HEK293 (cell line): ENCODE results near the gene DPYD.

ENCODE experiments used
- CTCF ChIA-PET: fragments of 350-600 bp; formaldehyde crosslinking; extraction: SDS; loops from one replicate; lab custom pipeline; 2021; ENCODE audit warnings: antibody characterized with exemption; lab: Yijun Ruan, JAX
- POLR2A ChIA-PET: fragments of 300-600 bp; formaldehyde crosslinking; extraction: SDS; loops from one replicate; lab custom pipeline; 2020; ENCODE audit warnings: antibody characterized with exemption, inconsistent platforms; lab: Yijun Ruan, JAX
- H3K27ac ChIP-seq: fragments of 200-500 bp; sonication (Bioruptor generic); 2 replicates; pipeline ENCODE4 v1.5.1; 2014; ENCODE audit warnings: low read depth, low read length, control low read depth, inconsistent platforms; ENCODE audit errors: extremely low read depth
- H3K36me3 ChIP-seq, 2 experiments: fragments of 200-500 bp in 1 of 2; sonication (Bioruptor generic) in 1 of 2; 1 replicate in 1 of 2; 2 replicates in 1 of 2; pipeline ENCODE4 v1.5.1; 2014 to 2017; ENCODE audit warnings: inconsistent platforms in 2 of 2, low read length in 2 of 2; ENCODE audit not compliant: control insufficient read depth in 2 of 2, insufficient read depth in 1 of 2
- H3K4me1 ChIP-seq: fragments of 200-500 bp; sonication (Bioruptor generic); 2 replicates; pipeline ENCODE4 v1.5.1; 2014; ENCODE audit warnings: mild to moderate bottlenecking, low read length, inconsistent platforms; ENCODE audit not compliant: control insufficient read depth, insufficient read depth
- H3K4me3 ChIP-seq: 2 replicates; pipeline ENCODE4 v1.5.1; 2011; ENCODE audit warnings: low read depth, mild to moderate bottlenecking, control low read depth, low read length, moderate library complexity
- H3K9me3 ChIP-seq: fragments of 200-500 bp; sonication (Bioruptor generic); 2 replicates; pipeline ENCODE4 v1.5.1; 2014; ENCODE audit warnings: low read depth, low read length, inconsistent platforms; ENCODE audit not compliant: control insufficient read depth, insufficient read depth
- GFI1B ChIP-seq: fragments of 450-650 bp; formaldehyde crosslinking; IDR thresholded peaks from 2 replicates; pipeline ENCODE4 v1.5.1; 2016; ENCODE audit warnings: missing biosample characterization, missing genetic modification characterization
- GLIS2 ChIP-seq: fragments of 450-650 bp; formaldehyde crosslinking; IDR thresholded peaks from 2 replicates; pipeline ENCODE4 v1.5.1; 2016; ENCODE audit warnings: missing biosample characterization, missing genetic modification characterization
- HOXD13 ChIP-seq: sonication (generic); formaldehyde crosslinking; IDR thresholded peaks from 2 replicates; pipeline ENCODE4 v1.8.0; 2022; ENCODE audit warnings: missing genetic modification reagents, borderline replicate concordance
- MYNN ChIP-seq: fragments of 450-650 bp; formaldehyde crosslinking; IDR thresholded peaks from 2 replicates; pipeline ENCODE4 v1.5.1; 2016; ENCODE audit warnings: missing biosample characterization, missing genetic modification characterization, borderline replicate concordance
- OSR2 ChIP-seq: fragments of 450-650 bp; formaldehyde crosslinking; IDR thresholded peaks from 2 replicates; pipeline ENCODE4 v1.5.1; 2016; ENCODE audit warnings: missing biosample characterization, missing genetic modification characterization
- SALL2 ChIP-seq: fragments of 450-650 bp; formaldehyde crosslinking; IDR thresholded peaks from 2 replicates; pipeline ENCODE4 v1.5.0; 2017; ENCODE audit warnings: missing biosample characterization, mild to moderate bottlenecking, missing genetic modification characterization, borderline replicate concordance
- SCRT2 ChIP-seq: fragments of 450-650 bp; formaldehyde crosslinking; IDR thresholded peaks from 2 replicates; pipeline ENCODE4 v1.5.1; 2016; ENCODE audit warnings: missing biosample characterization, missing genetic modification characterization
- SP3 ChIP-seq: fragments of 450-650 bp; formaldehyde crosslinking; IDR thresholded peaks from 2 replicates; pipeline ENCODE4 v1.5.1; 2016; ENCODE audit warnings: missing biosample characterization, missing genetic modification characterization
- TRIM28 ChIP-seq: IDR thresholded peaks from 2 replicates; pipeline ENCODE4 v1.6.1; 2011; ENCODE audit warnings: low read length, control low read depth, borderline replicate concordance
- ZBTB1 ChIP-seq: fragments of 450-650 bp; formaldehyde crosslinking; IDR thresholded peaks from 2 replicates; pipeline ENCODE4 v1.5.1; 2016; ENCODE audit warnings: missing biosample characterization, missing genetic modification characterization
- ZBTB20 ChIP-seq: fragments of 450-650 bp; formaldehyde crosslinking; IDR thresholded peaks from 2 replicates; pipeline ENCODE4 v1.5.1; 2016; ENCODE audit warnings: missing biosample characterization, missing genetic modification characterization
- ZFHX2 ChIP-seq: fragments of 450-650 bp; formaldehyde crosslinking; conservative IDR thresholded peaks from 2 replicates; pipeline ENCODE4 v1.5.1; 2016; ENCODE audit warnings: missing biosample characterization, missing genetic modification characterization
- ZNF10 ChIP-seq: fragments of 450-650 bp; formaldehyde crosslinking; IDR thresholded peaks from 2 replicates; pipeline ENCODE4 v1.5.1; 2017; ENCODE audit warnings: missing biosample characterization, missing genetic modification characterization
- ZNF132 ChIP-seq: fragments of 450-650 bp; formaldehyde crosslinking; IDR thresholded peaks from 2 replicates; pipeline ENCODE4 v1.5.1; 2017; ENCODE audit warnings: missing biosample characterization, missing genetic modification characterization, borderline replicate concordance
- ZNF16 ChIP-seq: fragments of 450-650 bp; formaldehyde crosslinking; IDR thresholded peaks from 2 replicates; pipeline ENCODE4 v1.5.1; 2016; ENCODE audit warnings: low read depth, missing biosample characterization, missing genetic modification characterization
- ZNF223 ChIP-seq: fragments of 450-650 bp; formaldehyde crosslinking; IDR thresholded peaks from 2 replicates; pipeline ENCODE4 v1.5.1; 2016; ENCODE audit warnings: missing biosample characterization, missing genetic modification characterization
- ZNF248 ChIP-seq: fragments of 450-650 bp; formaldehyde crosslinking; IDR thresholded peaks from 2 replicates; pipeline ENCODE4 v1.5.1; 2017; ENCODE audit warnings: missing biosample characterization, missing genetic modification characterization
- ZNF777 ChIP-seq: fragments of 450-650 bp; formaldehyde crosslinking; IDR thresholded peaks from 2 replicates; pipeline ENCODE4 v1.5.1; 2017; ENCODE audit warnings: missing biosample characterization, missing genetic modification characterization, borderline replicate concordance
- TF ChIP-seq, protein P1 (sequence below): fragments of 450-650 bp; formaldehyde crosslinking; IDR thresholded peaks from 2 replicates; pipeline ENCODE4 v1.5.1; 2016; ENCODE audit warnings: missing biosample characterization, missing genetic modification characterization
- TF ChIP-seq, protein P2 (sequence below): fragments of 450-650 bp; IDR thresholded peaks from 2 replicates; pipeline ENCODE4 v1.5.1; 2018; ENCODE audit warnings: missing biosample characterization, mild to moderate bottlenecking, missing genetic modification characterization
- TF ChIP-seq, protein P3 (sequence below): fragments of 450-650 bp; IDR thresholded peaks from 2 replicates; pipeline ENCODE4 v1.5.1; 2018; ENCODE audit warnings: missing biosample characterization, missing genetic modification characterization
- TF ChIP-seq, protein P4 (sequence below): fragments of 450-650 bp; formaldehyde crosslinking; IDR thresholded peaks from 2 replicates; pipeline ENCODE4 v1.5.1; 2016; ENCODE audit warnings: missing biosample characterization, missing genetic modification characterization, borderline replicate concordance
- TF ChIP-seq, protein P5 (sequence below): fragments of 450-650 bp; formaldehyde crosslinking; IDR thresholded peaks from 2 replicates; pipeline ENCODE4 v1.5.1; 2016; ENCODE audit warnings: missing biosample characterization, missing genetic modification characterization

Gene DPYD

DNA sequence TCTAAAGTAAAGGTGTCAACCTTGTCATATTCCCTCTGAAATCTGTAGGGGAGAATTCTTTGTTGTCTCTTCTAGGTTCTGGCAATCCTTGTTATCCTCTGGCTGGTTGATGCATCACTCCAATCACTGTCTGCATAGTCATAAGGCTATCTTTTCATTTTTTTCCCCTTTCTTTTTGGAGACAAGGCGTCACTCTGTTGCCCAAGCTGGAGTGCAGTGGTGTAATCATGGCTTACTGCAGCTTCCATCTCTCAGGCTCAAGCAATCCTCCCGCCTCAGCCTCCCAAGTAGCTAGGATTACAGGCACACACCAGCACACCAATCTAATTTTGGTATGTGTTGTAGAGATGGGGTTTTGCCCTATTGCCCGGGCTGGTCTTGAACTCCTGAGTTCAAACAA is 12.9 kb downstream of the DPYD start:
- Histone ChIP-seq H3K9me3 (no peaks in the 10 kb centered on the region), H3K4me1 (peaks cover 8% of the 10 kb centered on the region), H3K36me3 (no peaks in the 10 kb centered on the region), H3K27ac (no peak overlapping the region), H3K4me3 (no peak overlapping the region)
- ChIA-PET POLR2A (interaction anchor here (1.3 kb wide), 1 partner anchor 13 kb away, joined by 3 read pairs; no protein-coding TSS in a partner anchor), CTCF (no interaction called here)
- TF ChIP-seq ZNF248 (no peak), ZNF16 (tag by site-specific recombination) (no peak), ZNF132 (tag by site-specific recombination) (no peak), GLIS2 (tag by site-specific recombination) (no peak), ZBTB20 (no peak), SALL2 (tag by site-specific recombination) (no peak), TRIM28 (no peak), HOXD13 (no peak), SCRT2 (tag by site-specific recombination) (no peak)
- TF ChIP-seq, protein P1, sequence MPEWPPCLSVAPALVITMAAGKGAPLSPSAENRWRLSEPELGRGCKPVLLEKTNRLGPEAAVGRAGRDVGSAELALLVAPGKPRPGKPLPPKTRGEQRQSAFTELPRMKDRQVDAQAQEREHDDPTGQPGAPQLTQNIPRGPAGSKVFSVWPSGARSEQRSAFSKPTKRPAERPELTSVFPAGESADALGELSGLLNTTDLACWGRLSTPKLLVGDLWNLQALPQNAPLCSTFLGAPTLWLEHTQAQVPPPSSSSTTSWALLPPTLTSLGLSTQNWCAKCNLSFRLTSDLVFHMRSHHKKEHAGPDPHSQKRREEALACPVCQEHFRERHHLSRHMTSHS = no peak

DNA sequence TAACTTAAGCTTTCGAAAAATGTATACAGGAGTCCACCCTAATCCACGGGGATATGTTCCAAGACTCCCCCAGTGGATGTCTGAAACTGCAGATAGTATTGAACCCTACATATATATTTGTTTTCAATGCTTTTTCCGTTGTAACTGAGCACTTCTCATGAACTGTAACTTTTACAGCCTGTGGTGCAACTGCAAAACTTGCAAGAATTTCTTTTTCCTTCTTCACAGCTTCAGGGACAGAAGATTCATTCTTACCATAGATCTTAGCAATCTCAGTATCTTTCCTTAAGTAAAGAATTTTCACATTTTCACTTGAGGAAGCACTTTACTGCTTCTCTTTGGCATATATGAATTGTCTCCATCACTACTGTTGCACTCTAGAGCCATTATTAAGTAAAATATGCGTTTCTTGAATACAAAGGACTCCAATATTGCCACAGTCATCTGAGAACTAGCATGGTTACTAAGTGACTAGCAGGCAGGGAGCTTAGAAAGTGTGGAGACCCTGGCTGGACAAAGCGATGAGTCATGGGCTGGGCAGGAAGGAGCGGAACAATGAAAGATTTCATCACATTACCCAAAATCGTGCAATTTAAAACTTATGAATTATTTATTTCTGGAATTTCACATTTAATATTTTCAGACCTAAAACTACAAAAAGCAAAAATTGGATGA is 14.1 kb downstream of the DPYD start:
- Histone ChIP-seq H3K4me3 (no peak overlapping the region), H3K9me3 (no peaks in the 10 kb centered on the region), H3K27ac (no peak overlapping the region), H3K36me3 (no peaks in the 10 kb centered on the region), H3K4me1 (peaks cover 10% of the 10 kb centered on the region)
- CTCF ChIA-PET = interaction anchor here (0.6 kb wide), 1 partner anchor 260 kb away, joined by 5 read pairs; no protein-coding TSS in a partner anchor
- POLR2A ChIA-PET = interaction anchor here (1.3 kb wide), 1 partner anchor 15 kb away, joined by 3 read pairs; no protein-coding TSS in a partner anchor
- TF ChIP-seq, protein P2, sequence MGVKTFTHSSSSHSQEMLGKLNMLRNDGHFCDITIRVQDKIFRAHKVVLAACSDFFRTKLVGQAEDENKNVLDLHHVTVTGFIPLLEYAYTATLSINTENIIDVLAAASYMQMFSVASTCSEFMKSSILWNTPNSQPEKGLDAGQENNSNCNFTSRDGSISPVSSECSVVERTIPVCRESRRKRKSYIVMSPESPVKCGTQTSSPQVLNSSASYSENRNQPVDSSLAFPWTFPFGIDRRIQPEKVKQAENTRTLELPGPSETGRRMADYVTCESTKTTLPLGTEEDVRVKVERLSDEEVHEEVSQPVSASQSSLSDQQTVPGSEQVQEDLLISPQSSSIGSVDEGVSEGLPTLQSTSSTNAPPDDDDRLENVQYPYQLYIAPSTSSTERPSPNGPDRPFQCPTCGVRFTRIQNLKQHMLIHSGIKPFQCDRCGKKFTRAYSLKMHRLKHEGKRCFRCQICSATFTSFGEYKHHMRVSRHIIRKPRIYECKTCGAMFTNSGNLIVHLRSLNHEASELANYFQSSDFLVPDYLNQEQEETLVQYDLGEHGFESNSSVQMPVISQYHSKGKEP (tag by site-specific recombination) = no peak
- TF ChIP-seq SP3 (no peak), ZNF223 (tag by site-specific recombination) (no peak), MYNN (tag by site-specific recombination) (no peak), HOXD13 (no peak), OSR2 (tag by site-specific recombination) (no peak), ZFHX2 (tag by site-specific recombination) (no peak), GFI1B (tag by site-specific recombination) (no peak), ZNF777 (tag by site-specific recombination) (no peak), ZNF10 (tag by site-specific recombination) (no peak), ZBTB1 (tag by site-specific recombination) (no peak)
- TF ChIP-seq, protein P3, sequence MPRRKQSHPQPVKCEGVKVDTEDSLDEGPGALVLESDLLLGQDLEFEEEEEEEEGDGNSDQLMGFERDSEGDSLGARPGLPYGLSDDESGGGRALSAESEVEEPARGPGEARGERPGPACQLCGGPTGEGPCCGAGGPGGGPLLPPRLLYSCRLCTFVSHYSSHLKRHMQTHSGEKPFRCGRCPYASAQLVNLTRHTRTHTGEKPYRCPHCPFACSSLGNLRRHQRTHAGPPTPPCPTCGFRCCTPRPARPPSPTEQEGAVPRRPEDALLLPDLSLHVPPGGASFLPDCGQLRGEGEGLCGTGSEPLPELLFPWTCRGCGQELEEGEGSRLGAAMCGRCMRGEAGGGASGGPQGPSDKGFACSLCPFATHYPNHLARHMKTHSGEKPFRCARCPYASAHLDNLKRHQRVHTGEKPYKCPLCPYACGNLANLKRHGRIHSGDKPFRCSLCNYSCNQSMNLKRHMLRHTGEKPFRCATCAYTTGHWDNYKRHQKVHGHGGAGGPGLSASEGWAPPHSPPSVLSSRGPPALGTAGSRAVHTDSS (tag by site-specific recombination) = no peak
- TF ChIP-seq, protein P4, sequence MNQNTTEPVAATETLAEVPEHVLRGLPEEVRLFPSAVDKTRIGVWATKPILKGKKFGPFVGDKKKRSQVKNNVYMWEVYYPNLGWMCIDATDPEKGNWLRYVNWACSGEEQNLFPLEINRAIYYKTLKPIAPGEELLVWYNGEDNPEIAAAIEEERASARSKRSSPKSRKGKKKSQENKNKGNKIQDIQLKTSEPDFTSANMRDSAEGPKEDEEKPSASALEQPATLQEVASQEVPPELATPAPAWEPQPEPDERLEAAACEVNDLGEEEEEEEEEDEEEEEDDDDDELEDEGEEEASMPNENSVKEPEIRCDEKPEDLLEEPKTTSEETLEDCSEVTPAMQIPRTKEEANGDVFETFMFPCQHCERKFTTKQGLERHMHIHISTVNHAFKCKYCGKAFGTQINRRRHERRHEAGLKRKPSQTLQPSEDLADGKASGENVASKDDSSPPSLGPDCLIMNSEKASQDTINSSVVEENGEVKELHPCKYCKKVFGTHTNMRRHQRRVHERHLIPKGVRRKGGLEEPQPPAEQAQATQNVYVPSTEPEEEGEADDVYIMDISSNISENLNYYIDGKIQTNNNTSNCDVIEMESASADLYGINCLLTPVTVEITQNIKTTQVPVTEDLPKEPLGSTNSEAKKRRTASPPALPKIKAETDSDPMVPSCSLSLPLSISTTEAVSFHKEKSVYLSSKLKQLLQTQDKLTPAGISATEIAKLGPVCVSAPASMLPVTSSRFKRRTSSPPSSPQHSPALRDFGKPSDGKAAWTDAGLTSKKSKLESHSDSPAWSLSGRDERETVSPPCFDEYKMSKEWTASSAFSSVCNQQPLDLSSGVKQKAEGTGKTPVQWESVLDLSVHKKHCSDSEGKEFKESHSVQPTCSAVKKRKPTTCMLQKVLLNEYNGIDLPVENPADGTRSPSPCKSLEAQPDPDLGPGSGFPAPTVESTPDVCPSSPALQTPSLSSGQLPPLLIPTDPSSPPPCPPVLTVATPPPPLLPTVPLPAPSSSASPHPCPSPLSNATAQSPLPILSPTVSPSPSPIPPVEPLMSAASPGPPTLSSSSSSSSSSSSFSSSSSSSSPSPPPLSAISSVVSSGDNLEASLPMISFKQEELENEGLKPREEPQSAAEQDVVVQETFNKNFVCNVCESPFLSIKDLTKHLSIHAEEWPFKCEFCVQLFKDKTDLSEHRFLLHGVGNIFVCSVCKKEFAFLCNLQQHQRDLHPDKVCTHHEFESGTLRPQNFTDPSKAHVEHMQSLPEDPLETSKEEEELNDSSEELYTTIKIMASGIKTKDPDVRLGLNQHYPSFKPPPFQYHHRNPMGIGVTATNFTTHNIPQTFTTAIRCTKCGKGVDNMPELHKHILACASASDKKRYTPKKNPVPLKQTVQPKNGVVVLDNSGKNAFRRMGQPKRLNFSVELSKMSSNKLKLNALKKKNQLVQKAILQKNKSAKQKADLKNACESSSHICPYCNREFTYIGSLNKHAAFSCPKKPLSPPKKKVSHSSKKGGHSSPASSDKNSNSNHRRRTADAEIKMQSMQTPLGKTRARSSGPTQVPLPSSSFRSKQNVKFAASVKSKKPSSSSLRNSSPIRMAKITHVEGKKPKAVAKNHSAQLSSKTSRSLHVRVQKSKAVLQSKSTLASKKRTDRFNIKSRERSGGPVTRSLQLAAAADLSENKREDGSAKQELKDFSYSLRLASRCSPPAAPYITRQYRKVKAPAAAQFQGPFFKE = no peak
- TF ChIP-seq, protein P5, sequence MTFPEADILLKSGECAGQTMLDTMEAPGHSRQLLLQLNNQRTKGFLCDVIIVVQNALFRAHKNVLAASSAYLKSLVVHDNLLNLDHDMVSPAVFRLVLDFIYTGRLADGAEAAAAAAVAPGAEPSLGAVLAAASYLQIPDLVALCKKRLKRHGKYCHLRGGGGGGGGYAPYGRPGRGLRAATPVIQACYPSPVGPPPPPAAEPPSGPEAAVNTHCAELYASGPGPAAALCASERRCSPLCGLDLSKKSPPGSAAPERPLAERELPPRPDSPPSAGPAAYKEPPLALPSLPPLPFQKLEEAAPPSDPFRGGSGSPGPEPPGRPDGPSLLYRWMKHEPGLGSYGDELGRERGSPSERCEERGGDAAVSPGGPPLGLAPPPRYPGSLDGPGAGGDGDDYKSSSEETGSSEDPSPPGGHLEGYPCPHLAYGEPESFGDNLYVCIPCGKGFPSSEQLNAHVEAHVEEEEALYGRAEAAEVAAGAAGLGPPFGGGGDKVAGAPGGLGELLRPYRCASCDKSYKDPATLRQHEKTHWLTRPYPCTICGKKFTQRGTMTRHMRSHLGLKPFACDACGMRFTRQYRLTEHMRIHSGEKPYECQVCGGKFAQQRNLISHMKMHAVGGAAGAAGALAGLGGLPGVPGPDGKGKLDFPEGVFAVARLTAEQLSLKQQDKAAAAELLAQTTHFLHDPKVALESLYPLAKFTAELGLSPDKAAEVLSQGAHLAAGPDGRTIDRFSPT = no peak
